Suprapubic skin (tissue), 4 donors: ENCODE measurements around the gene PRAMEF10. TPM values are rescaled to one million over a fixed set of nuclear protein-coding genes. Genes with fewer than 3 reads are reported as not detected.
"Not testable (repeated sequence)": the region's sequence is repeated elsewhere in the genome, so short reads cannot be mapped to it uniquely, and the experiment has no call there.

Experiments
- DNase-seq, 2 donors: peaks; one replicate each; pipeline ENCODE4 v3.0.0-alpha.2; 2019; ENCODE audit warnings: low spot score in 2 of 2
- H3K27ac ChIP-seq: fragments of 200-600 bp; sonication (generic); one replicate; pipeline ENCODE4 v1.5.1; 2019
- H3K27me3 ChIP-seq: fragments of 200-600 bp; sonication (generic); one replicate; pipeline ENCODE4 v1.5.1; 2019
- H3K36me3 ChIP-seq: fragments of 200-600 bp; sonication (generic); one replicate; pipeline ENCODE4 v1.5.1; 2019
- H3K4me1 ChIP-seq: fragments of 200-600 bp; sonication (generic); one replicate; pipeline ENCODE4 v1.5.1; 2019
- H3K4me3 ChIP-seq: fragments of 200-600 bp; sonication (generic); one replicate; pipeline ENCODE4 v1.5.1; 2019; ENCODE audit warnings: mild to moderate bottlenecking
- H3K9me3 ChIP-seq: fragments of 200-600 bp; sonication (generic); one replicate; pipeline ENCODE4 v1.5.1; 2019
- WGBS: methylation state at CpG from one replicate; pipeline ENCODE4 v1.1.5; 2018; 5-methylcytosine and 5-hydroxymethylcytosine counted together
- total RNA-seq, 4 donors: library from RNA; depleted of rRNA; stranded (reverse); fragments of >200 nt; gene quantifications; one replicate each; pipeline ENCODE4 v1.1.0, GENCODE V29; 2016

Gene PRAMEF10, protein sequence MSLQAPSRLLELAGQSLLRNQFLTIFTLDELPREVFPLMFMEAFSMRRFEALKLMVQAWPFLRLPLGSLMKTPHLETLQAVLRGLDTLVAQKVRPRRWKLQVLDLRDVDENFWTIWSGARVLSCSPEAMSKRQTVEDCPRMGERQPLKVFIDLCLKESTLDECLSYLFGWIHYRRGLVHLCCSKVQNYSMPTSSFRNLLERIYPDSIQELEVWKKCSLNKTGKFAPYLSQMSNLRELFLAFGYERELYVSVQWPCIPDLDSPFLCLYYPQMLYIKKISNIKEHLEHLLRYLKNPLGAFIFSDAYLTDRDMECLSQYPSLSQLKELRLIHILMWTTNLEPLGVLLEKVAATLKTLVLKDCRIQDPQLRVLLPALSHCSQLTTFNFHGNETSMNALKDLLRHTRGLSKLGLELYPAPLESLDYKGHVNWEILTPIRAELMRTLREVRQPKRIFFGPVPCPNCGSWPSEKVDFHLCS
- total RNA-seq = not detected

DNA sequence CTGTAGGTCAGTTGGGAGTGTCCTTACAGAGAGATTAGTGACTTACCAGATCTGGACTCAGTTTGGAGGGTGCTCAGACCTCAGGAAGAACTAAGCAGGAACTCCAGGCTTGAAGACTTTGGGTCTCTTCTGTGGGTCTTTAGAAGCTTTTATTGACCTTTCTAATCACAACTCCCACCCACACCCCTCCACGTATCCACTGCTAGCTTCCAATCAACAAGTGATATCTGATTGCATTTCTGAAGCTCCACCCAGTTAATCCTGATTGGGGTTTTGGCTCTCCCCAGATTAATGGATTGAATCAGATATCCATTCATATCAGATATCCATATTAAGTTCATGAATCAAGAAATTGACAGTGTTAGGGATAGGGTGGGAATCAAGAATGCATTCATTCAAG lies at the start of gene PRAMEF10:
Gene PRAMEF10 (minus strand): TSS at position 101 of the 400 bp plus-strand sequence. CDS start 2,423 bp downstream, outside the sequence.
- H3K9me3 ChIP-seq, H3K36me3 ChIP-seq, DNase-seq, H3K4me3 ChIP-seq, H3K4me1 ChIP-seq, H3K27me3 ChIP-seq, H3K27ac ChIP-seq: not testable (repeated sequence)
- WGBS = no CpG with 5 or more reads among the region's 1 CpG

DNA sequence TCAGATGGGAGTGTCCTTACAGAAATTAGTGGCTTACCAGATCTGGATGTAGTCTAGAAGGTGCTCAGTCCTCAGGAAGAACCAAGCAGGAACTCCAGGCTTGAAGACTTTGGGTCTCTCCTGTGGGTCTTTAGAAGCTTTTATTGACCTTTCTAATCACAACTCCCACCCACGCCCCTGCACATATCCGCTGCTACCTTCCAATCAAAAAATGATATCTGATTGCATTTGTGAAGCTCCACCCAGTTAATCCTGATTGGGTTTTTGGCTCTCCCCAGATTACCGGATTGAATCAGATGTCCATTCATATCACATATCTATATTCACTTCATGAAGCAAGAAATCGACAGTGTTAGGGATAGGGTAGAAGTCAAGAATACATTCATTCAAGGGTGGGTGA lies 49.4 kb upstream of the PRAMEF10 start, which contains the start of gene PRAMEF6:
Gene PRAMEF6 (minus strand): TSS at position 101 of the 400 bp plus-strand sequence. CDS start 5,062 bp downstream, outside the sequence.
- not testable (repeated sequence) for H3K27ac ChIP-seq, DNase-seq, H3K9me3 ChIP-seq, H3K36me3 ChIP-seq, H3K27me3 ChIP-seq, H3K4me1 ChIP-seq, H3K4me3 ChIP-seq
- 98% methylated on average over 4 of the region's 4 CpGs for WGBS

DNA sequence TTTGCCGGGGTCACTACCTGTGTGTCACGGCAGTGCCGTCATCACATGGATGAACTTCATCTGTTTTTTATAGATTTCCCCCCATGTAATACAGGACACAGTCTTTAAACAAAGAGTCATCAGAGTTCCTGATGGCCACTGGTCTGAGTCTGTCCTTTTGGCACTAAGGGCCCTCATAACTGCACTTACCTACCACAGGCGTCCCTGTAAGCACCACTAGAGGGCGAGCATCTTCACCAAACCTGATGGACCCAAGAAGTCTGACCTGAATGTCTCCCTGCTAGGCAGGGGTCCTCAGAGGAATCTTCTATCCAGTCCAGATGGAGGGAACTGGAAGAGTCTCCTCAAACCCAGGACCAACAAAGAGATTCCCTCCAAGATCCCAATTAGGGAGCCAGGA lies 26.3 kb upstream of the PRAMEF10 start:
- not testable (repeated sequence) for H3K36me3 ChIP-seq, H3K4me3 ChIP-seq, H3K27me3 ChIP-seq, DNase-seq, H3K4me1 ChIP-seq, H3K9me3 ChIP-seq, H3K27ac ChIP-seq
- WGBS = 56% methylated on average over 4 of the region's 5 CpGs

DNA sequence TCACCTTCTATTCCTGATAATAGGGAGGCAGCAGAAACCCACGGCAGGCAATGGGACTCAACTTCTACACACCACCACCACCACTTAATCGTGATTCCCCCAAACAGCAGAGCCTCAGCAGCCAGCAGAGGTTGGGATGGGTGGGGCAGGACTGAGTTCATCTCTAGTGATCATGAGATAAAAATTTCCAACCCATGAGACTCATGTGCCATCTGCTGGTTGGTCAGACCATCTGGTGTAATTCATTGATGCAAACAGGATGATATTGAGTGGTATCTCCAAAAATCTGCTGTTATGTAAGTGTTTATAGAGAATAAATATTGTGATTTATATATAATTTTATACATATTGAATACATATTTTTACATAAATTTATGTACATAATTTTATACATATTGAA lies 23.7 kb upstream of the PRAMEF10 start:
- H3K4me1 ChIP-seq, DNase-seq, H3K4me3 ChIP-seq, H3K36me3 ChIP-seq, H3K9me3 ChIP-seq, H3K27me3 ChIP-seq, H3K27ac ChIP-seq: not testable (repeated sequence)
- 59% methylated on average over 2 of the region's 2 CpGs for WGBS

DNA sequence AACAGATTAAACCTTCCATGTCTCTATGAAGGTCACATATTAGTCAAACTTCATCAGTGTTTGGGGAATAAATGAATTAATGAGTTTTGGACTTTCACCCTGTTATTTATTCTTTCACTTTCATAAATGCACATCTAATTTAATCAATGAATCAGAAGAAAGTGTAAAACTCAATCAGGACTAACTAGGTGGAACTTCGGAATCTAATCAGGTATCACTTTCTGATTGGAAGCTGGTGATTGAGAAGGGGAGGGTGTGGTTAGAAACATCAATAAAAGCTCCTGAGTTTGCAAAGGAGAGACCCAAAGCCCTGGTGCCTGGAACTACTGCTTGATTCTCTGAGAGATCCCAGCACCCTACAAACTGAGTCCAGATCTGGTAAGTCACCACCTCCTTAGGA lies 18.2 kb upstream of the PRAMEF10 start, which contains the start of gene PRAMEF7:
Gene PRAMEF7 (plus strand): TSS at position 301 of the 400 bp plus-strand sequence. CDS start 1,083 bp downstream, outside the sequence.
- not testable (repeated sequence) for H3K9me3 ChIP-seq, H3K27me3 ChIP-seq, H3K4me3 ChIP-seq, H3K36me3 ChIP-seq, DNase-seq, H3K4me1 ChIP-seq, H3K27ac ChIP-seq
- no CpG with 5 or more reads among the region's 1 CpG for WGBS

DNA sequence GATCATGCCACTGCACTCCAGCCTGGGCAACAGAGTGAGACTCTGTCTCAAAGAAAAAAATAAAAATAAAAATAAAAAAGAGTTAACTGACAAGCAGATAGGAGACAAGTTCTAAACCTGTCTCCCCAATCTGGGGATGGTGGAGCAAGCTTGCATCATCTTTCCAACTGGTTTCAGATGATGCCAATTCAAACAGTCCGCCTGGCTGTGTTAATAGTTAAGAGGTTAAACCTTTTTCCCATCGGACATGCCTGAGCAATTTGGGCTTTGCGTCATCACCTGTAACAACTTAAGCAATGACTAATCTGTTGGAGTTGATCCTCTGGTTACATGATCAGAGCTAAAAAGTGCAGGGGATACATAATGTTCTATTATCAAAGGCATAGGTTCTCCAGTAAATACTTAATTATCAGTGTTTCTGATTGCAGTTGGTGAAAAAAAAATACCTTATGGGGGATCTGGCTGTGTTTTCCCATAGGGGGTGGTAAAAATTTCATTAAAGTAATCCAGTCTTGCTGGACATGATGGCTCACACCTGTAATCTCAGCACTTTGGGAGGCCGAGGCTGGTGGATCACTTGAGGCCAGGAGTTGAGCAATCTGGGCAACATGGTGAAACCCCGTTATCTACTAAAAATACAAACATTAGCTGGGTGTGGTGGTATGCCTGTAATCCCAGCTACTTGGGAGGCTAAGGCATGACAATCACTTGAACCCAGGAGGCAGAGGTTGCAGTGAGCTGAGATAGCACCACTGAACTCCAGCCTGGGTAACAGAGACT lies 5.9 kb upstream of the PRAMEF10 start:
- not testable (repeated sequence) for DNase-seq, H3K4me1 ChIP-seq, H3K27me3 ChIP-seq, H3K36me3 ChIP-seq, H3K9me3 ChIP-seq, H3K27ac ChIP-seq, H3K4me3 ChIP-seq
- 40% methylated on average over 1 of the region's 5 CpGs for WGBS

DNA sequence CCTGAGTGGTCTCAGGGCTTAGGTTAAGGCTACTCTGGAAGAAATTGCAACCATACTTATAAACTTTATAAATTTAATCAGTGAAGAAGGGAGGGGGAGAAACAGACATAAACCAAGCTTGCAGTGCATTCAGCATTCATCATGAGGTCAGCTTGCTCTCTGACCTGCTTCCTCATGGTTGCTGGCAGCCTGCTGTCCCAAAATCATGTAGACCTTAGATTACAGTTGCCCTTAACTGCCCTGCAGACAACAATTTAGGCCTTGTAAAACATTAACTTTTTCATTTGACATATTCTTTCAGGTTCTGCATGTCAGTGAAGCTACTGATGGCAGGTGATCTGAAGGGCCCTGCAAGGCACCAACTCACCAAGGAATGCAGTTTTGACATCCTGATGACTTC lies 1.1 kb upstream of the PRAMEF10 start:
- H3K27me3 ChIP-seq, H3K9me3 ChIP-seq, H3K36me3 ChIP-seq, H3K4me3 ChIP-seq, H3K27ac ChIP-seq, DNase-seq, H3K4me1 ChIP-seq: not testable (repeated sequence)

GRCh38 chr1:12886101-12886500 lies 12.0 kb downstream of the PRAMEF10 start, which contains the start of gene PRAMEF4:
Gene PRAMEF4 (minus strand): TSS chr1:12886201. CDS start chr1:12883394, 2,807 bp downstream.
- WGBS = 77% methylated on average over 3 of the region's 3 CpGs

GRCh38 chr1:12878453-12878852 lies 19.6 kb downstream of the PRAMEF10 start:
- DNase-seq, H3K27me3 ChIP-seq, H3K4me1 ChIP-seq, H3K9me3 ChIP-seq, H3K27ac ChIP-seq, H3K4me3 ChIP-seq, H3K36me3 ChIP-seq: not testable (repeated sequence)
- 83% methylated on average over 2 of the region's 4 CpGs for WGBS

More at GRCh38 chr1:12886101-12886500, 12.0 kb downstream of the PRAMEF10 start, which contains the start of gene PRAMEF4:
- not testable (repeated sequence) for DNase-seq, H3K36me3 ChIP-seq, H3K27ac ChIP-seq, H3K4me1 ChIP-seq, H3K9me3 ChIP-seq, H3K4me3 ChIP-seq, H3K27me3 ChIP-seq

- not testable (repeated sequence) for H3K4me1 ChIP-seq, H3K4me3 ChIP-seq, H3K36me3 ChIP-seq, H3K27me3 ChIP-seq, DNase-seq, H3K27ac ChIP-seq, H3K9me3 ChIP-seq
- WGBS = no CpG with 5 or more reads among the region's 7 CpGs
Measured at GRCh38 chr1:12863131-12863880, 34.8 kb downstream of the PRAMEF10 start.

- 72% methylated on average over 2 of the region's 2 CpGs for WGBS
Measured at GRCh38 chr1:12856786-12857185, 41.3 kb downstream of the PRAMEF10 start, which contains the start of gene PRAMEF2. Gene PRAMEF2 (plus strand): TSS chr1:12857086. CDS start chr1:12859010, 1,924 bp downstream.

More at GRCh38 chr1:12856786-12857185, 41.3 kb downstream of the PRAMEF10 start, which contains the start of gene PRAMEF2:
- H3K4me1 ChIP-seq, H3K27ac ChIP-seq, H3K4me3 ChIP-seq, H3K36me3 ChIP-seq, DNase-seq, H3K9me3 ChIP-seq, H3K27me3 ChIP-seq: not testable (repeated sequence)
